Stimulated activated effector memory CD8-positive, alpha-beta T cell treated with anti-CD3 and anti-CD28 coated beads, Interleukin-12 subunit alpha, Interleukin-12 subunit beta, amount 100 ng/mL, for 72 hours (primary cell): Measurements from ENCODE around the gene TRIM17.

Experiments used
- ATAC-seq: fragments of 150-1000 bp; cut with Tn5 transposase; 2 replicates; pipeline ENCODE4 v1.10.0; 2021
- DNase-seq, 2 donors: peaks; one replicate each; pipeline ENCODE4 v3.0.0; 2021 to 2022; ENCODE audit warnings: low spot score in 2 of 2
- H3K27ac Mint-ChIP-seq: one replicate; pipeline ENCODE4 v1.8.0; 2022; ENCODE audit warnings: mild to moderate bottlenecking, mixed read lengths
- H3K36me3 Mint-ChIP-seq: one replicate; pipeline ENCODE4 v1.8.0; 2022; ENCODE audit warnings: mild to moderate bottlenecking, mixed read lengths
- H3K4me1 Mint-ChIP-seq: one replicate; pipeline ENCODE4 v1.8.0; 2022; ENCODE audit warnings: mixed read lengths
- H3K4me3 Mint-ChIP-seq: one replicate; pipeline ENCODE4 v1.8.0; 2022; ENCODE audit warnings: mild to moderate bottlenecking, mixed read lengths
- H3K9me3 Mint-ChIP-seq: one replicate; pipeline ENCODE4 v1.8.0; 2022; ENCODE audit warnings: mixed read lengths

The TRIM17 gene

DNA sequence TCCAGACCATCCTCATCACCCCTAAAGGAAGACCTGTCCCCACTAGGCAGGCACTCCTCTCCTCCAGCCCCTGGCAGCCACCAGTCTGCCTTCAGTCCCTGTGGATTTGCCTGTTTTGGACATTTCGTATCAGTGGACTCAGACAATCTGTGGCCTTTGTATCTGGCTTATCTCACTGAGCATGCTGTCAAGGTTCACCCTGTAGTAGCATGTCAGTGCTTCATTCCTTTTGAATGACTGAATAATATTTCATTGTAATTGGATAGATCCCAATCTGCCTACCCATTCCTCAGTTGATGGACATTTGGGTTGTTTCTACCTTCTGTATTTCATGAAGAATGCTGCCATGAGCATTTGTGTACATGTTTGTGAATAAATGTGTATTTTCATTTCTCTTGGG, 37.6 kb upstream of the TRIM17 start:
- no peak for ATAC-seq
- Mint-ChIP-seq H3K4me3 (no peak overlapping the region), H3K9me3 (no peaks in the 10 kb centered on the region), H3K4me1 (peaks cover 49% of the 10 kb centered on the region), H3K36me3 (peaks cover 29% of the 10 kb centered on the region), H3K27ac (no peak overlapping the region)
- no peak for DNase-seq

DNA sequence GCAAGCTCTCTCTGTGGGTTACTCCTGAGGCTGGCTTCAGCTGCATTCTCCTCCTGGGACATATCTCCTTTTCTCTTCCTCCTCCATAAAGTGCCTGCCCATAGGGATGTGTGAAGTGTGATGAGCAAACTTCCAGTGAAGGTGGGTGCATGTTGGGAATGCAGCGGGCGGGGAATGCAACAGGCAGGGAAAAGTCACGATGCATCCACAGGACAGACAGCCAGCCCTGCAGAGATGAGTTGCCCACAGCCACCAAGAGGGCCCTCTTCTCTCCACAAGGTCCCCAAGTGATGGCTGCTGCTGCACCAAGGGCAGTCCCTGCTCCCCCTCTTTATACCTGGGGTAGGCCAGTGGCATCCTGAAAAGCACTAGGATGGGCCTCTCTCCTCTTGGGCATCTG, 37.0 kb upstream of the TRIM17 start:
- no peak for ATAC-seq
- Mint-ChIP-seq H3K36me3 (peaks cover 23% of the 10 kb centered on the region), H3K9me3 (no peaks in the 10 kb centered on the region), H3K4me3 (no peak overlapping the region), H3K27ac (peak overlapping the region; percentile 77), H3K4me1 (peaks cover 49% of the 10 kb centered on the region)
- no peak for DNase-seq

DNA sequence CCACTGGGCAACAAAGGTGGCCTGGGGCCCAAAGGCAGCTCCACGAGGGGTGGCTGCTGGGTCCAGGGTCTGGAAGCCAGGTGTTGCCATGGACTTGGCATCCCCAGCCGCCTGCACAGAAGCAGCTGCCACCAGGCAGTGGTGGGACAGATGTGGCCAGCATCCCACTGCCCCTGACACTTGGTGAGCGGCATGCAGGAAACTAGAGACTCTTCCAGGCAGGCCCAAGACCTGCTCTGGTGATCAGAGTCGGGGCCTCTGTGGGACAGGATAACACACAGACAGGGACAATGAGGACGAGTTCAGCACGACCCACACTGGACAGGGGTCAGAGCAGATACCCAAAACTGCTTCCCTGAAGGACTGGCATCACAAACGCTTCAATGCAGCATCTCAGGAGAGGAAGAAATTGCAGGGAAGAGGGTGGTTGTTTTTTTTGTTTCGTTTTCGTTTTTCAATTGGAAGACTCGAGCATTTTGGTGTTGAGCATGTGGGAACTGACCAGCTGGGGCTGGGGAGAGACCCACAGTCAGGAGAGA, 36.4 kb upstream of the TRIM17 start:
- Mint-ChIP-seq H3K27ac (peak overlapping the region; percentile 77), H3K4me1 (peaks cover 44% of the 10 kb centered on the region), H3K4me3 (no peak overlapping the region), H3K36me3 (peaks cover 18% of the 10 kb centered on the region), H3K9me3 (no peaks in the 10 kb centered on the region)
- no peak for DNase-seq
- ATAC-seq: no peak

DNA sequence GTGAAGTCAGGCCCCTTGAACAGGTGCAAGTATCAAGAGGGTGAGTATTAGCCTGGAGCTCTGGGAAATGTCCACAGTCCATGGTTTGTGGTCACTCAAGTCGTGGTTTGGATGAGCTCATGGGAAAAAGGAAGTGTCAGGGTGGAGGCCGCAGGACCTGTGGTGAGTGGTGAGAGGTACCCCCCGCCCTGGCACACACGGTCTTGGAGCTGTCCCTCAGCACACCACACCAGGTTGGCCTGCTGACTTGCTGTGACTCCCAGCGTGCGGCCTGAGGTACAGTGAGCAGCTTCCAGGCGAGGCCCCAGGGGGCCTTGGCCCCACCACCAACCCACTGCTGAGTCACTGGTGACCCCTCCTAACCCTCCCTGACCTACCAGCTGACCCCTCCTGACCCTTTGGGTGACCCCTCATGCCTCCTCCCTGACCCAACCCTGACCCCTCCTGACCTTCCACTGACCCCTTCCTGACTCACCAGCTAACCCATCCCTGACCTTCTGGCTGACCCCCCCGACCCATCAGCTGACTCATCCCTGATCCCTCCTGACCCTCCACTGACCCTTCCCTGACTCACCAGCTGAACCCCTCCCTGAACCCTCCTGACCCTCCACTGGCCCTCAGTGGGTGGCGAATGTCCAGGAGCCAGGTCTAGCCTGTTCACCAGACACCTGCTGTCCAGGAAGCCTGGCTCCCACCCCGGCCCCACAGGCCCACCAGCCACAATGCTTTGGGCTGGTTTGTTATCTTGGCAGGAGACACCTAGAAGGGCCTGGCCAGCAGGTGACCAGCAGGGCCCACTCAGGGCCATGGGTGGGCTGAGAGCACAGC, 35.7 kb upstream of the TRIM17 start:
- no peak for ATAC-seq
- Mint-ChIP-seq H3K27ac (no peak overlapping the region), H3K4me3 (no peak overlapping the region), H3K36me3 (peaks cover 11% of the 10 kb centered on the region), H3K4me1 (peaks cover 37% of the 10 kb centered on the region), H3K9me3 (no peaks in the 10 kb centered on the region)
- DNase-seq: no peak

DNA sequence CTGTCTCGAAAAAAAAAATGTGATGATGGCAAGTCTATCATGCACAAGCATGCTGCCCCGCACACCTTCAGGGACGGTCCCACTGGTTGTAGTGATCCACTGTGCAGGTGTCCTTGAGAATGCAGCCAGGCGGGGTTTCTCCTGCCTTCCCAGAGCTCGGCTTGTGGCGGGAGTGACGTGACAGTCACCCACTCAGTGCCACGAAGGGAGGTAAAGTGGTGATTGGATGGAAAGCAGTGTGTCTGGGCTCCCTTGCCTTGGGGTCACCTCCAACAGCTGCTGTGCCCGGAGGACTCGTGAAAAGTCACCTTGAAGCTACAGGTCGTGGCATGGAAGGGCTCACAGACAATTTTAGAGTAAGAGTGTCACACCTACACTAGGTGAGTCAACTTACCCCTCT, 33.5 kb upstream of the TRIM17 start:
- Mint-ChIP-seq H3K4me1 (peaks cover 41% of the 10 kb centered on the region), H3K4me3 (no peak overlapping the region), H3K36me3 (peaks cover 8% of the 10 kb centered on the region), H3K27ac (no peak overlapping the region), H3K9me3 (no peaks in the 10 kb centered on the region)
- DNase-seq (no peak), ATAC-seq (no peak)

DNA sequence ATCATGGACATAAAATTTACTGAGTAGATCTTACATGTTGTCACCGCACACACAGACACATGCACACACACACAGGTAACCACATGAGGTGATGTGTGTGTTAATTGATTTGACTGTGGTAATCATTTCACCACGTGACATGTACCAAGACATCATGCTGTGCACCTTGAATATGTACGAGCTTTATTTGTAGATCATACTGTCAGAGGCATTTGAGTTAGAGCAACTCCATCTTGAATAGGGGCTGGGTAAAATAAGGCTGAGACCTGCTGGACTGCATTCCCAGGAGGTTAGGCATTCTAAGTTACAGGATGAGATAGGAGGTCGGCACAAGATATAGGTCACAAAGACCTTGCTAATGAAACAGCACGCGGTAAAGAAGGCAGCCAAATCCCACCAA, 31.7 kb upstream of the TRIM17 start:
- no peaks in the 10 kb centered on the region for H3K9me3 Mint-ChIP-seq
- no peak for ATAC-seq
- no peak overlapping the region for H3K4me3 Mint-ChIP-seq

DNA sequence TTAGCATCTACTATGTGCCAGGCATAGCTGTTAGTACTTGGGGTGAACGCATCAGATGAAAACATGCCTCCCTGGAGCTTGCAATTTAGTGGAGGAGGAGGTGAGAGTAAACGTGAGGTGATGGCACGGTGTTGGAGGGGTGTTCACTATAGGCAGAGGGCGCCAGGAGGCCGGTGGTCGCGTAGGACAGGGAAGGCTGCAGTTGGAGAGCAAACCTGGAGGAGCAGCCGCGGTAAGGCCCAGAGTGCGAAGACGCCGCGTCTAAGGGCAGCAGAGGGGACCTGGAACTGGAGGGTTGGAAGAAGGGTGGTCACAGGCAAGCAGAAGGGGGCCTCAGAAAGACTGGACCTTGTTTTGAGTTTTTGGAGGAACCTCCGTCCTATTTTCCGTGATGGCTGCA, 30.2 kb upstream of the TRIM17 start:
- DNase-seq: no peak
- Mint-ChIP-seq H3K36me3 (no peaks in the 10 kb centered on the region), H3K27ac (no peak overlapping the region), H3K4me1 (peaks cover 21% of the 10 kb centered on the region), H3K4me3 (peak overlapping the region; percentile 75), H3K9me3 (no peaks in the 10 kb centered on the region)
- no peak for ATAC-seq

More for the DNA sequence above, 31.7 kb upstream of the TRIM17 start:
- no peak for DNase-seq
- Mint-ChIP-seq H3K27ac (no peak overlapping the region), H3K36me3 (no peaks in the 10 kb centered on the region), H3K4me1 (peaks cover 32% of the 10 kb centered on the region)

DNA sequence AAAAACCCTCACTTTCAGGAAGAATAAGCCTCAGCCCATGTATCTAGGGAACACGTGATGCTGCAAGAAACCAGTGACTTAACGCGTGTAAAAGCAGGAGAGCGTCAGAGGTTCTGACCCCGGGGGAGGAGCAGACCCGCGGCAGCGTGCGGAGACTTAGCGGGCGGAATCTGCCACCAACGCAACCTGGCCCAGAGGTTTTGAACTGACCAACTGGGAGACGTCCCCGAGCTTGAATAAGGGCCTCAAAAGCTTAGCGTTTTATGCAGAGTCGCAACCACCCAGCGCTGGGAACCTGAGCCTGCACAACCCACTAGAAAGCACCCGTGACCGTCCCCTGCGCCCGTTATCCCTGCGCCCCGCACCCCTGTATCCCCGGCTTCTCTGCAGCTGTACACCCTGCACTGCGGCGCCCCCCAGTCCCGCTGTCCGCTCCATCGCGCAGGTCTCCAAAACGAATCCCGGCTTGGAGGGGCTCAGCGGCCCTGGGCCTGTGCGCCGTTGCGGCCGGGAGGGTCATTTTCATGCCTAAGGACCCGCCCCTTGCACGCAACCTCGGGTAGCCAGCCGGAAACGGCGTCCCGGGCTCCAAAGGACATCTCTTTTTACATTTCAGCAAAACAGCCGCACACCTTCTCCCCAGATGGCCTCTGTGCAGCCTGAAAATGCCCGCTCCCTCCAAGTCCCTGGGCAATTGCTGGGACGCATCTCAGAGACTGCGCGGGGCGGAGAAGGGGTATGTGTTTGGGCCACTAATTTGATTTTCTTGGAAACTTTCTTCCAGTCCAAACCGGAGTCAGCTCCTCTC, 29.4 kb upstream of the TRIM17 start:
- no peaks in the 10 kb centered on the region for H3K9me3 Mint-ChIP-seq
- H3K27ac Mint-ChIP-seq: peak overlapping the region; percentile 45

DNA sequence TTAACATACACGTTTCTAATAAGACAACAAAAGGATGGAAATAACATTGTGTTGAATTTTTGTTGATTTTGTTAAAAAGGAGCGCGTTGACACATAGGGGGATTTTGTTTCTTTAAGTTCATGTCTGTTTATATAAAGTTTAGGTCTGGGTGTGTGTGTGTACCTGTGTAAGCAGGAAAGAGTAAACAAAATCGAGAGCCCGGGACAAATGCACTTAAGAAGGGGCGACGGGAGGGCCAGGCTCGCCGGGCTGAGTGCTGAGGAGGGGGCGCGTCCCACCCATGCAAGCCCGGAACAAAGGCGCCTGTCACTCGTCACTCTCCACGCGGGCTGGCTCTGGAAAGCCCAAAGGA, 28.8 kb upstream of the TRIM17 start:
- Mint-ChIP-seq H3K36me3 (no peaks in the 10 kb centered on the region), H3K4me3 (peak overlapping the region; percentile 75), H3K27ac (peak overlapping the region; percentile 45), H3K9me3 (no peaks in the 10 kb centered on the region), H3K4me1 (peaks cover 20% of the 10 kb centered on the region)
- ATAC-seq (no peak), DNase-seq (no peak)

More for the DNA sequence above, 29.4 kb upstream of the TRIM17 start:
- DNase-seq: peak in 1 of 2 donors; percentile 62
- peaks cover 20% of the 10 kb centered on the region for H3K4me1 Mint-ChIP-seq
- H3K4me3 Mint-ChIP-seq: peak overlapping the region; percentile 75
- H3K36me3 Mint-ChIP-seq: no peaks in the 10 kb centered on the region
- ATAC-seq: peak; percentile 88

DNA sequence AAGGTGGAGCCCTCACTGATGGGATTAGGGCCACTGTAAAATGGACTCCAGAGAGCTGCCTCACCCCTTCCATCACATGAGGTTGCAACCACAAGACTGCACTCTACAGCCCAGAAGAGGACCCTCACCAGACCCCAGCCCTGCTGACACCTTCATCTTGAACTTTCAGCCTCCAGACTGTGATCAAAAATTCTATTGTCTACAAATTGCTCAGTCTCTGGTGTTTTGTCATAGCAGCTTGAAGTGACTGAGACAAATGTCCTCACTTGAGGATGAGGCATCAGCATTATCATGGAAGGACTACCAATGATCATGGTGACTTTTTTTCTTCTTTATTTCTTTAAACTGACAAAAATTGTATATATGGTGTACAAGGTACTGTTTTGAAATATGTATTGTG, 26.7 kb upstream of the TRIM17 start:
- no peaks in the 10 kb centered on the region for H3K9me3 Mint-ChIP-seq

DNA sequence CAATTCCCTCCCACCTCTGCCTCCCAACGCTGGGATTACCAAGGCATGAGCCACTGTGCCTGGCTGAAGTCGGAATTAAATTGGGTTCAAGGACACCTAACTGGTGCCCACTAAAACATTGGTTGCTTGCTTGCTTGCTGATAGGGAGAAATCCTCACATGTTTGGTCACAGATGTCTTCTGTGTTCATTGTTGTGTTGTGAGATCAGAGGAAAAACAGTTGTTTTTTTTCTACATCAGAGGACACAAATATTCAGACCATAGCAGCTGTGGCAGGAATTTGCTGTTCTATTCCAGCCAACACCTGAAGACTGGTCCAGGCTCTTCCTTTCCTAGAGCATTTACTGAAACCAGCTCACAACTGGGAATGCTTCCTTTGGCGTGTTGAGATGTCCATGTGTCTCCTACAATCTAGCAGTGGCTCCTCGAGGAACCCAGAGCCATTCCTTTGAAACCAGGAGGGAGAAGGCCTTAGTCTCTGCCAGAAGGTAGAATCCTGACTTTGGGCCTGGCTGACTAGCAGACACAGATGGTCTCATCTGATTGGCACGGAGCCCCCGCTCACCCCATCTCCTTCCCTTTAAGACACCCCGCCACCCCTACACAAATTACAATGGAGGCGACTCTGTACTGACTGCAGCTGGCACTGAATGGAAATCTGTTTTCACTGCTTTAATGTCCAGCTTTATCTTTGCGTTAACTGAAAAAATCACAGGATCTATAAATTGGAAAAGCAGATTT, 24.3 kb upstream of the TRIM17 start:
- Mint-ChIP-seq H3K4me1 (peaks cover 11% of the 10 kb centered on the region), H3K9me3 (no peaks in the 10 kb centered on the region), H3K4me3 (no peak overlapping the region), H3K36me3 (no peaks in the 10 kb centered on the region), H3K27ac (no peak overlapping the region)
- ATAC-seq (no peak), DNase-seq (no peak)

More for the DNA sequence above, 26.7 kb upstream of the TRIM17 start:
- H3K4me3 Mint-ChIP-seq: no peak overlapping the region
- no peaks in the 10 kb centered on the region for H3K36me3 Mint-ChIP-seq
- no peak for ATAC-seq
- no peak overlapping the region for H3K27ac Mint-ChIP-seq
- peaks cover 20% of the 10 kb centered on the region for H3K4me1 Mint-ChIP-seq
- DNase-seq: no peak

DNA sequence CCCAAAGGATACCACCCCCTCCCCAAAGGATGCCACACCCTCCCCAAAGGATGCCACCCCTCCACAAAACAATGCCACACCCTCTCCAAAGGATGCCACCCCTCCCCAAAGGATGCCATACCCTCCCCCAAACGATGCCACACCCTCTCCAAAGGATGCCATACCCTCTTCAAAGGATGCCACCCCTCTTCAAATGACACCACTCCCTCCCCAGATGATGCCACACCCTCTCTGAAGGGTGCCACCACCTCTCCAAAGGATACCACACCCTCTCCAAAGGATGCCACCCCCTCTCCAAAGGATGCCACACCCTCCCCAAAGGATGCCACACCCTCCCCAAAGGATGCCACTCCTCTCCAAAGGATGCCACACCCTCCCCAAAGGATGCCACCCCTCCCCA, 21.6 kb upstream of the TRIM17 start:
- Mint-ChIP-seq H3K4me3 (no peak overlapping the region), H3K36me3 (no peaks in the 10 kb centered on the region), H3K4me1 (no peaks in the 10 kb centered on the region), H3K27ac (no peak overlapping the region), H3K9me3 (no peaks in the 10 kb centered on the region)
- DNase-seq (no peak), ATAC-seq (no peak)

DNA sequence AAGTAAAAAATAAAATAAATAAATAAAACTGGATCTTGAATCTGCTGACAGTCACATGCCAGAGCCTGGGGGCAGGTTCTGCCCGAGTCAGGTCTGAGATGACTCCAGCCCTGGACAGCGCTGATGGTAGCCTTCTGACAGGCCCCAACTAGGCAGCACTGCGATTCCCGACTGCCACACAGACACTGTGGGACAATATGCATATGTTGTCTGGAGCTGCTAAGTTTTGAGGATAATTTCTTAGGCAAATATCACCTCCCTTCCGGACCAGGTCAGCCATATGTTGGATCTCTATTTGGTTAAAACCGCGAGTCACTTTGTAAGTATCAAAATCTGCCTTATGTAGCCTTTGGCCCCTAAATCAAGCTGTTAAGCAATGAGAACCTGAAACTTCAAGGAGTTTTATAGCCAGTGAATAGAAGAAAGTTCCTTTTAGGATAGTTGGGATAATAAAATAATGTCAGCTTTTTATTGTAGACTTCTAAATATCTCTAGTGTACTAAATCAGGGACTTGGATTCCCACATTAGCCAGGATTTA, 20.8 kb upstream of the TRIM17 start:
- H3K4me3 Mint-ChIP-seq: no peak overlapping the region
- ATAC-seq: no peak
- no peaks in the 10 kb centered on the region for H3K4me1 Mint-ChIP-seq
- no peaks in the 10 kb centered on the region for H3K36me3 Mint-ChIP-seq
- DNase-seq: no peak
- no peaks in the 10 kb centered on the region for H3K9me3 Mint-ChIP-seq
- no peak overlapping the region for H3K27ac Mint-ChIP-seq

DNA sequence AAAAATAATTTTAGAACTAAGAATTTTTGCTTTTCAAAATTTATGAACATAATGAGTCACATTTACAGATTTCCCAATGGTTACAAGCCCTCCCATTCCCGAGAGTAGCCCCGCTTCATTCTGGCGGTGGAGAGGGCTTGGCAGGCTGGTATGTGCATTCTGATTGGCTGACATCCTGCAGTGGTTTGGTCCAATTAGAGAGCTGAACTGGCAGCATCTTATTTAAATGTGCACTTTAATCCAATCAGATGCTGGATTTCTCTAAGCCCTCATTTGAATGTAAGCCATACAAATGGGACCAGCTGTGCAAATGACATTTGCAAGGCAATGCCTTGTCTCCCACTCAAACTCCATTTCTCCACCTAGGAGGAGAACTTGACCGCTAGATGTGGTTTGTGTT, 18.0 kb upstream of the TRIM17 start:
- no peaks in the 10 kb centered on the region for H3K9me3 Mint-ChIP-seq
- H3K27ac Mint-ChIP-seq: no peak overlapping the region
- no peaks in the 10 kb centered on the region for H3K36me3 Mint-ChIP-seq
- DNase-seq (no peak), ATAC-seq (no peak)
- no peaks in the 10 kb centered on the region for H3K4me1 Mint-ChIP-seq
- no peak overlapping the region for H3K4me3 Mint-ChIP-seq
